SH-SY5Y (cell line): ENCODE data around the gene ANKS4B.

Experiments
- GATA2 ChIP-seq: IDR thresholded peaks from 2 replicates; pipeline ENCODE4 v1.6.1; 2011; ENCODE audit warnings: mild to moderate bottlenecking, low read depth, low read length
- GATA3 ChIP-seq: IDR thresholded peaks from 2 replicates; pipeline ENCODE4 v1.6.1; 2011; ENCODE audit warnings: low read depth, mild to moderate bottlenecking, low read length, moderate library complexity

ANKS4B gene

GRCh38 chr16:21264571-21265036, 31.1 kb downstream of the ANKS4B start:
- TF ChIP-seq GATA3: no peak
- no peak for TF ChIP-seq GATA2

- TF ChIP-seq GATA3 (no peak), GATA2 (no peak)
Measured at GRCh38 chr16:21265104-21265837, 31.8 kb downstream of the ANKS4B start.

- TF ChIP-seq GATA3 (no peak), GATA2 (no peak)
Measured at GRCh38 chr16:21267298-21267697, 33.8 kb downstream of the ANKS4B start.

- TF ChIP-seq GATA2: no peak
- no peak for TF ChIP-seq GATA3
Measured at GRCh38 chr16:21268236-21268635, 34.7 kb downstream of the ANKS4B start.

GRCh38 chr16:21272253-21272652, 38.8 kb downstream of the ANKS4B start:
- TF ChIP-seq GATA3: no peak
- TF ChIP-seq GATA2: no peak

GRCh38 chr16:21274172-21274726, 40.8 kb downstream of the ANKS4B start:
- no peak for TF ChIP-seq GATA2
- TF ChIP-seq GATA3: no peak

GRCh38 chr16:21275529-21275928, 42.0 kb downstream of the ANKS4B start:
- TF ChIP-seq GATA3 (no peak), GATA2 (no peak)

GRCh38 chr16:21276090-21276489, 42.6 kb downstream of the ANKS4B start:
- TF ChIP-seq GATA3 (no peak), GATA2 (no peak)

GRCh38 chr16:21277045-21277926, 43.8 kb downstream of the ANKS4B start:
- no peak for TF ChIP-seq GATA3
- no peak for TF ChIP-seq GATA2

GRCh38 chr16:21277927-21278706, 44.6 kb downstream of the ANKS4B start, which contains the start of gene CRYM:
TSS of gene CRYM (minus strand) at chr16:21278290. CDS start at chr16:21278251, 39 bp downstream.
- no peak for TF ChIP-seq GATA2
- no peak for TF ChIP-seq GATA3

GRCh38 chr16:21279501-21279900, 46.0 kb downstream of the ANKS4B start:
- no peak for TF ChIP-seq GATA2
- no peak for TF ChIP-seq GATA3

GRCh38 chr16:21281698-21282389, 48.3 kb downstream of the ANKS4B start:
- no peak for TF ChIP-seq GATA2
- no peak for TF ChIP-seq GATA3
